Adrenal gland (tissue), 5 donors: ENCODE measurements around the gene SYNPO.

Experiments
- POLR2A ChIP-seq, 2 donors: fragments of 450-650 bp; IDR thresholded peaks; one replicate each; pipeline ENCODE4 v1.6.1; 2017; ENCODE audit warnings: antibody characterized with exemption in 2 of 2, mild to moderate bottlenecking in 2 of 2, moderate library complexity in 1 of 2
- TF ChIP-seq, protein P1 (sequence below), 6 experiments: fragments of 450-650 bp in 4 of 6; fragments of 200-600 bp in 2 of 6; sonication (generic) in 1 of 6; IDR thresholded peaks; 1 replicate in 5 of 6; 2 replicates in 1 of 6; pipeline versions ENCODE4 v1.5.1 to v1.8.0; 2016 to 2021; ENCODE audit warnings: antibody characterized with exemption in 6 of 6, mild to moderate bottlenecking in 2 of 6, moderate library complexity in 1 of 6
- donor health status: DM: no; HTN: no; CAD: no.

DNA sequence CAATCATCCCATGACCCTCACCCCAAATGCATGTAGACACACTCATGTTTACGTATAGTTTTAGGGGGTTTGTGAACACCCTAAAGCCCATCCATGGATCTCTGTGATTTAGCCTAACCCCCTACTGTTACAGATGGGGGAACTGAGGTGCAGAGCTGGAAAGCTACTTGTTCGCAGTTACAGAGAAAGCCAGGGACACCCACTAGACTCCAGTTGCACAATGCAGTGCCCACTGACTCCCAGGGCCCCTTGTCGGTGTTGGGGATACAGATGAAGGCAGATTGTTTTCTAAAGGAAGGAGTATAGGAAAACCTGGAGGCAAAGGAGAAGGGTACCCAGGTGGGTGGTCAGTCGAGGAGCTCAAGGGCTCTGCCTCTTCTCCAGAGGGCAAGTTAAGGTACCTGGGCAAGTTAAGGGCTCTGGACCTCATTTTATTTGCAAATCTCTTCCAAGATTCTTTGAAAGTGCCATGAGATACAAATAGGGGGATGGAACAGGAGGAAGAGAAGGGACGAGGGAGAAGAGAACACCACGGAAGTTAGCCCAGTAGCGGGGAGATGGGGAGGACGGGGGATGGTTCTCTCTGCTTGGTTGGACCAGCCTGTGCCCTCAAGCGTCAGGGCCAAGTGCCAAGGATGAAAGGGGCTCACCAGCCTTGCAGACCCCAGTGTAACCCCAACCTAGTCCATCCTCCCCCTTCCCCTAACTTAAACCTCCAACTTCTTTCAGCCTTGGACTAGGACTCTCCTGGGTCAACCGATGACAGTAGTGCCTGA, 21.5 kb downstream of the SYNPO start:
- TF ChIP-seq POLR2A (IDR thresholded peaks at IDR 0.05): no peak
- TF ChIP-seq, protein P1, sequence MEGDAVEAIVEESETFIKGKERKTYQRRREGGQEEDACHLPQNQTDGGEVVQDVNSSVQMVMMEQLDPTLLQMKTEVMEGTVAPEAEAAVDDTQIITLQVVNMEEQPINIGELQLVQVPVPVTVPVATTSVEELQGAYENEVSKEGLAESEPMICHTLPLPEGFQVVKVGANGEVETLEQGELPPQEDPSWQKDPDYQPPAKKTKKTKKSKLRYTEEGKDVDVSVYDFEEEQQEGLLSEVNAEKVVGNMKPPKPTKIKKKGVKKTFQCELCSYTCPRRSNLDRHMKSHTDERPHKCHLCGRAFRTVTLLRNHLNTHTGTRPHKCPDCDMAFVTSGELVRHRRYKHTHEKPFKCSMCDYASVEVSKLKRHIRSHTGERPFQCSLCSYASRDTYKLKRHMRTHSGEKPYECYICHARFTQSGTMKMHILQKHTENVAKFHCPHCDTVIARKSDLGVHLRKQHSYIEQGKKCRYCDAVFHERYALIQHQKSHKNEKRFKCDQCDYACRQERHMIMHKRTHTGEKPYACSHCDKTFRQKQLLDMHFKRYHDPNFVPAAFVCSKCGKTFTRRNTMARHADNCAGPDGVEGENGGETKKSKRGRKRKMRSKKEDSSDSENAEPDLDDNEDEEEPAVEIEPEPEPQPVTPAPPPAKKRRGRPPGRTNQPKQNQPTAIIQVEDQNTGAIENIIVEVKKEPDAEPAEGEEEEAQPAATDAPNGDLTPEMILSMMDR (IDR thresholded peaks at IDR 0.05): no peak
